GM04503 (cell line): Measurements from ENCODE around the gene SH3PXD2A.
"Not testable (repeated sequence)": the region's sequence is repeated elsewhere in the genome, so short reads cannot be mapped to it uniquely, and the experiment has no call there.

ENCODE experiments used
- DNase-seq: peaks from one replicate; pipeline ENCODE4 v3.0.0-alpha.2; 2012; ENCODE audit warnings: low read depth

Gene SH3PXD2A

GRCh38 chr10:103833731-103834365 is 21.5 kb downstream of the SH3PXD2A start:
- no peak for DNase-seq

- no peak for DNase-seq
These were observed 22.6 kb downstream of the SH3PXD2A start for GRCh38 chr10:103832806-103833205.

GRCh38 chr10:103829838-103830465 is 25.4 kb downstream of the SH3PXD2A start:
- DNase-seq: no peak

GRCh38 chr10:103829278-103829677 is 26.1 kb downstream of the SH3PXD2A start:
- DNase-seq: no peak

GRCh38 chr10:103828587-103829197 is 26.7 kb downstream of the SH3PXD2A start:
- no peak for DNase-seq

- DNase-seq: no peak
These were observed 27.3 kb downstream of the SH3PXD2A start for GRCh38 chr10:103828107-103828506.

GRCh38 chr10:103826885-103827284 is 28.5 kb downstream of the SH3PXD2A start:
- DNase-seq: no peak

GRCh38 chr10:103824281-103824680 is 31.1 kb downstream of the SH3PXD2A start:
- DNase-seq: no peak

GRCh38 chr10:103823706-103824272 is 31.6 kb downstream of the SH3PXD2A start:
- no peak for DNase-seq

- DNase-seq: no peak
These were observed 32.6 kb downstream of the SH3PXD2A start for GRCh38 chr10:103822800-103823199.

GRCh38 chr10:103822107-103822716 is 33.2 kb downstream of the SH3PXD2A start:
- no peak for DNase-seq

GRCh38 chr10:103820101-103821062 is 35.0 kb downstream of the SH3PXD2A start:
- no peak for DNase-seq

GRCh38 chr10:103819493-103819892 is 35.9 kb downstream of the SH3PXD2A start:
- no peak for DNase-seq

- no peak for DNase-seq
These were observed 36.5 kb downstream of the SH3PXD2A start for GRCh38 chr10:103818765-103819374.

GRCh38 chr10:103818105-103818504 is 37.3 kb downstream of the SH3PXD2A start:
- DNase-seq: no peak

- DNase-seq: no peak
These were observed 38.9 kb downstream of the SH3PXD2A start for GRCh38 chr10:103816431-103816830.

- DNase-seq: no peak
These were observed 40.6 kb downstream of the SH3PXD2A start for GRCh38 chr10:103814626-103815370.

- DNase-seq: no peak
These were observed 41.3 kb downstream of the SH3PXD2A start for GRCh38 chr10:103814105-103814504.

- DNase-seq: not testable (repeated sequence)
These were observed 42.1 kb downstream of the SH3PXD2A start for GRCh38 chr10:103813312-103813711.

GRCh38 chr10:103812432-103812831 is 42.9 kb downstream of the SH3PXD2A start:
- no peak for DNase-seq
